CD4-positive, alpha-beta T cell treated with Interleukin-17A for 4 hours (primary cell): Measurements from ENCODE around the gene VSTM2L.

ENCODE experiments used
- DNase-seq: peaks from one replicate; pipeline ENCODE4 v3.0.0-alpha.2; 2020; ENCODE audit warnings: mixed read lengths

VSTM2L gene

GRCh38 chr20:37920270-37920669 is 17.3 kb downstream of the VSTM2L start:
- DNase-seq, result no peak

GRCh38 chr20:37920679-37921322 is 17.9 kb downstream of the VSTM2L start:
- DNase-seq, result no peak

GRCh38 chr20:37921341-37921929 is 18.5 kb downstream of the VSTM2L start:
- no peak for DNase-seq

GRCh38 chr20:37922016-37922415 is 19.1 kb downstream of the VSTM2L start:
- DNase-seq, result no peak

- no peak for DNase-seq
Measured at GRCh38 chr20:37925265-37926165, 22.6 kb downstream of the VSTM2L start.

GRCh38 chr20:37926612-37927011 is 23.7 kb downstream of the VSTM2L start:
- DNase-seq, result no peak

GRCh38 chr20:37927410-37928095 is 24.6 kb downstream of the VSTM2L start:
- no peak for DNase-seq

- no peak for DNase-seq
Measured at GRCh38 chr20:37928996-37929682, 26.2 kb downstream of the VSTM2L start.

- no peak for DNase-seq
Measured at GRCh38 chr20:37929683-37930014, 26.7 kb downstream of the VSTM2L start.

- DNase-seq, result no peak
Measured at GRCh38 chr20:37931153-37931922, 28.4 kb downstream of the VSTM2L start.

- DNase-seq, result no peak
Measured at GRCh38 chr20:37932074-37932473, 29.1 kb downstream of the VSTM2L start.

- DNase-seq, result no peak
Measured at GRCh38 chr20:37932919-37933318, 30.0 kb downstream of the VSTM2L start.

GRCh38 chr20:37933786-37934633 is 31.1 kb downstream of the VSTM2L start:
- no peak for DNase-seq

GRCh38 chr20:37934634-37935375 is 31.9 kb downstream of the VSTM2L start:
- DNase-seq, result no peak

- DNase-seq, result no peak
Measured at GRCh38 chr20:37935435-37935834, 32.5 kb downstream of the VSTM2L start.

GRCh38 chr20:37936041-37936440 is 33.1 kb downstream of the VSTM2L start:
- DNase-seq, result no peak

GRCh38 chr20:37936451-37936850 is 33.5 kb downstream of the VSTM2L start:
- DNase-seq, result no peak

GRCh38 chr20:37937686-37938085 is 34.8 kb downstream of the VSTM2L start:
- no peak for DNase-seq

- no peak for DNase-seq
Measured at GRCh38 chr20:37938181-37938750, 35.3 kb downstream of the VSTM2L start.

- no peak for DNase-seq
Measured at GRCh38 chr20:37938954-37939353, 36.0 kb downstream of the VSTM2L start.
